ENCODE measurements around the gene CCDC88C. TPM values are rescaled to one million over a fixed set of nuclear protein-coding genes. Genes with fewer than 3 reads are reported as not detected.

CCDC88C gene
- total RNA-seq, 1 donor from 2014 or later = 17.8 TPM

DNA sequence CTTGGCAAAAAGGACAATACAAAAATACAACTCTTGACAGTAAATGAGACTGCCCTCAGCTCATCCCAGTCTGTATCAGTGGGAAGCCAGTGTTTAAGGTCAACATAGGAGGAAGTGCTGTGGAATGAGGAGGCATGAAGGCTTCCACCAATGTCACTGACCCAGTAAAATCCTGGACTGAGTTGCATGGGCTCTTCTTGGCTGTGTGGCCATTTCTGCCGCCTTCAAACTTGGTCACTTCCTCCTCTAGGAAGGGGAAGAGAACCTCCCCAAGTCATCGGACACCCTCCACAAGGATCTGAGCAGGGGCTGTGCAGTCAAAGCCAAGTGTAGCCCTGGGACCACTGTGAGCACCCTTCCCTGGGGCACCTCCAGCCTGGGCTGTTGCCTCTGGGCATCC lies 185.0 kb downstream of the CCDC88C start:
- TF ChIP-seq, protein P1, sequence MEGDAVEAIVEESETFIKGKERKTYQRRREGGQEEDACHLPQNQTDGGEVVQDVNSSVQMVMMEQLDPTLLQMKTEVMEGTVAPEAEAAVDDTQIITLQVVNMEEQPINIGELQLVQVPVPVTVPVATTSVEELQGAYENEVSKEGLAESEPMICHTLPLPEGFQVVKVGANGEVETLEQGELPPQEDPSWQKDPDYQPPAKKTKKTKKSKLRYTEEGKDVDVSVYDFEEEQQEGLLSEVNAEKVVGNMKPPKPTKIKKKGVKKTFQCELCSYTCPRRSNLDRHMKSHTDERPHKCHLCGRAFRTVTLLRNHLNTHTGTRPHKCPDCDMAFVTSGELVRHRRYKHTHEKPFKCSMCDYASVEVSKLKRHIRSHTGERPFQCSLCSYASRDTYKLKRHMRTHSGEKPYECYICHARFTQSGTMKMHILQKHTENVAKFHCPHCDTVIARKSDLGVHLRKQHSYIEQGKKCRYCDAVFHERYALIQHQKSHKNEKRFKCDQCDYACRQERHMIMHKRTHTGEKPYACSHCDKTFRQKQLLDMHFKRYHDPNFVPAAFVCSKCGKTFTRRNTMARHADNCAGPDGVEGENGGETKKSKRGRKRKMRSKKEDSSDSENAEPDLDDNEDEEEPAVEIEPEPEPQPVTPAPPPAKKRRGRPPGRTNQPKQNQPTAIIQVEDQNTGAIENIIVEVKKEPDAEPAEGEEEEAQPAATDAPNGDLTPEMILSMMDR (IDR thresholded peaks at IDR 0.05) = no peak
- TF ChIP-seq EZH2 (IDR thresholded peaks at IDR 0.05) (no peak), EZH2phosphoT487 (IDR thresholded peaks at IDR 0.05) (no peak)
- DNase-seq (ENCODE audit: low spot score) = no peak
- Histone ChIP-seq H4K20me1 (ENCODE audit: low read depth) (no peaks in the 10 kb centered on the region), H3K36me3 (no peaks in the 10 kb centered on the region), H3K9ac (no peak overlapping the region), H3F3A (ENCODE audit: low read depth) (no peaks in the 10 kb centered on the region), H2AFZ (replicated peaks) (no peak overlapping the region), H3K79me2 (ENCODE audit: low read depth) (no peaks in the 10 kb centered on the region), H3K4me2 (no peak overlapping the region), H3K4me1 (no peaks in the 10 kb centered on the region), H3K27me3 (no peaks in the 10 kb centered on the region), H3K4me3 (no peak overlapping the region), H3K27ac (no peak overlapping the region), H3K9me3 (ENCODE audit: low read depth) (no peaks in the 10 kb centered on the region)
- no peak overlapping the region for H3K4me3 Mint-ChIP-seq
- peaks cover 2% of the 10 kb centered on the region for H3K27me3 Mint-ChIP-seq (ENCODE audit: insufficient read depth, low read depth)
- peaks cover 14% of the 10 kb centered on the region for H3K36me3 Mint-ChIP-seq
- no peak overlapping the region for H3K27ac Mint-ChIP-seq
- peaks cover 4% of the 10 kb centered on the region for H3K4me1 Mint-ChIP-seq
- peaks cover 16% of the 10 kb centered on the region for H3K9me3 Mint-ChIP-seq

DNA sequence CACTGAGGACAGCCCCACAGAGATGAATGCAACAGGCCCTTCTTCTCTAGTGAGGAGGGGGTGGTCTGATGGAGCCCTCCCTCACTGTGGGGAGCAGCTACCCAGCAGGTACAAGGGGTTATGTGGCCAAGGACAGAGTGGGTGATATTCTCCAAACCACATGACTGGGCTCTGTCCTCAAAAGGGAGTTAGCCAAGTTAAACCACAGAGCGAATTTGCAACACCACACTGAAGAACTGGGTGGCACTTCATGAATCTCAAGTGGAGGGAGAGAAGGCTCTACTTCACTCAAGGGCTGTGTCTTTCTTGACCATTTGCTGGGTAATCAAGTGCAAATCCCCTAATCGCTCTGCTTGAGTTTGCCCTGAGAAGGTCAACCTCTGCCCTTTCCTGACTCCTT lies 185.6 kb downstream of the CCDC88C start:
- Histone ChIP-seq H2AFZ (replicated peaks) (no peak overlapping the region), H3K9ac (no peak overlapping the region), H3K4me1 (no peaks in the 10 kb centered on the region), H3F3A (ENCODE audit: low read depth) (no peaks in the 10 kb centered on the region), H3K27ac (no peak overlapping the region), H3K9me3 (ENCODE audit: low read depth) (no peaks in the 10 kb centered on the region), H3K4me3 (no peak overlapping the region), H3K79me2 (ENCODE audit: low read depth) (no peaks in the 10 kb centered on the region), H4K20me1 (ENCODE audit: low read depth) (no peaks in the 10 kb centered on the region), H3K4me2 (no peak overlapping the region), H3K27me3 (no peaks in the 10 kb centered on the region), H3K36me3 (no peaks in the 10 kb centered on the region)
- TF ChIP-seq EZH2 (IDR thresholded peaks at IDR 0.05) (no peak), EZH2phosphoT487 (IDR thresholded peaks at IDR 0.05) (no peak)
- TF ChIP-seq, protein P1 (IDR thresholded peaks at IDR 0.05) = no peak
- Mint-ChIP-seq H3K4me3 (no peak overlapping the region), H3K36me3 (peaks cover 14% of the 10 kb centered on the region), H3K4me1 (peaks cover 4% of the 10 kb centered on the region), H3K9me3 (peaks cover 16% of the 10 kb centered on the region), H3K27me3 (ENCODE audit: insufficient read depth, low read depth) (peaks cover 2% of the 10 kb centered on the region), H3K27ac (no peak overlapping the region)
- DNase-seq (ENCODE audit: low spot score) = no peak

DNA sequence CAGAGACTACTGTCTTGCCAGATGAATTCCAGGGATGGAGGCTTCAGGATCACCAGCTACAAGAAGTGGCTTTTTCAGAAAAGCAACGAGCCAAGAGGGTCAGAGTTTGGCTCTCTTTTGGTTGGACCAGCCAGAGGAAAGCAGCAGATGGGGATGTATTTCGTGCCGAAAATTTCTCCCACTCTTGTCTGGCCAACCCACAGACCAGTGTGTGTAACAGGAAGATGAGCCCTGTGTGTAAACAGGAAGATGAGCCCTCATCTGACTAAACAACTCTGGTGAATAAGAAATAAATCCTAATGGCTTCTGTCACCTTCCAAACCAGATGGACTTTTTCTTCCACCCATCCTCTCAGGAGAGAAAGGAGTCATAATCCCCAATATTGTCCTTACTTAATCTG lies 186.2 kb downstream of the CCDC88C start:
- H3K27ac Mint-ChIP-seq = no peak overlapping the region
- Histone ChIP-seq H3K9me3 (ENCODE audit: low read depth) (no peaks in the 10 kb centered on the region), H3K4me1 (no peaks in the 10 kb centered on the region), H3K4me2 (no peak overlapping the region), H3K27ac (no peak overlapping the region), H4K20me1 (ENCODE audit: low read depth) (no peaks in the 10 kb centered on the region), H3K27me3 (no peaks in the 10 kb centered on the region), H3K9ac (no peak overlapping the region), H2AFZ (replicated peaks) (no peak overlapping the region), H3K36me3 (no peaks in the 10 kb centered on the region), H3K79me2 (ENCODE audit: low read depth) (no peaks in the 10 kb centered on the region), H3K4me3 (no peak overlapping the region), H3F3A (ENCODE audit: low read depth) (no peaks in the 10 kb centered on the region)
- TF ChIP-seq EZH2phosphoT487 (IDR thresholded peaks at IDR 0.05) (no peak), EZH2 (IDR thresholded peaks at IDR 0.05) (no peak)
- TF ChIP-seq, protein P1 (IDR thresholded peaks at IDR 0.05) = no peak
- H3K9me3 Mint-ChIP-seq = peaks cover 16% of the 10 kb centered on the region
- peaks cover 2% of the 10 kb centered on the region for H3K27me3 Mint-ChIP-seq (ENCODE audit: insufficient read depth, low read depth)
- peaks cover 14% of the 10 kb centered on the region for H3K36me3 Mint-ChIP-seq
- H3K4me3 Mint-ChIP-seq = no peak overlapping the region
- peaks cover 4% of the 10 kb centered on the region for H3K4me1 Mint-ChIP-seq
- no peak for DNase-seq (ENCODE audit: low spot score)
